Calu3 (cell line): Measurements from ENCODE around the gene RAPSN. TPM values are rescaled to one million over a fixed set of nuclear protein-coding genes. Genes with fewer than 3 reads are reported as not detected.

ENCODE experiments used
- BruUV-seq: library from RNA; stranded (reverse); fragments of 400-500 nt; replicated peaks from 2 replicates; lab custom pipeline; 2021; lab: Mats Ljungman, UMichigan
- CTCF ChIA-PET: fragments of 300-600 bp; sonication (Branson Sonifier 250); formaldehyde crosslinking; loops from one replicate; lab custom pipeline; 2022; ENCODE audit warnings: antibody characterized with exemption; lab: Charles Lee
- DNase-seq: peaks from one replicate; pipeline ENCODE4 v3.0.0; 2022
- H3K27ac Mint-ChIP-seq: one replicate; pipeline ENCODE4 v1.8.0; 2022; ENCODE audit warnings: mixed read lengths; ENCODE audit not compliant: unreplicated experiment
- H3K27me3 Mint-ChIP-seq: one replicate; pipeline ENCODE4 v1.8.0; 2022; ENCODE audit warnings: mixed read lengths; ENCODE audit not compliant: unreplicated experiment
- H3K36me3 Mint-ChIP-seq: one replicate; pipeline ENCODE4 v1.8.0; 2022; ENCODE audit warnings: mild to moderate bottlenecking, moderate library complexity, mixed read lengths; ENCODE audit not compliant: insufficient read depth, unreplicated experiment
- H3K4me1 Mint-ChIP-seq: one replicate; pipeline ENCODE4 v1.8.0; 2022; ENCODE audit warnings: mild to moderate bottlenecking, low read depth, mixed read lengths; ENCODE audit not compliant: unreplicated experiment
- H3K4me3 Mint-ChIP-seq: one replicate; pipeline ENCODE4 v1.8.0; 2022; ENCODE audit warnings: mild to moderate bottlenecking, low read depth, moderate library complexity, mixed read lengths; ENCODE audit not compliant: unreplicated experiment
- H3K9me3 Mint-ChIP-seq: one replicate; pipeline ENCODE4 v1.8.0; 2022; ENCODE audit warnings: low read depth, mixed read lengths; ENCODE audit not compliant: unreplicated experiment
- intact Hi-C: fragments of 100-400 bp; cut with micrococcal nuclease; formaldehyde crosslinking; loops from one replicate; pipeline ENCODE4 v1.10.0; 2022; ENCODE audit not compliant: unreplicated experiment
- total RNA-seq: library from RNA; stranded (reverse); gene quantifications from 2 replicates; pipeline ENCODE4 v1.2.3, GENCODE V29; 2022
- TF ChIP-seq, protein P1 (sequence below): fragments of 200-600 bp; IDR thresholded peaks from one replicate; pipeline ENCODE4 v1.8.0; 2022; ENCODE audit warnings: antibody characterized with exemption; ENCODE audit not compliant: unreplicated experiment

RAPSN gene
- total RNA-seq, 1 experiment from 2014 or later: 1.8 TPM

DNA sequence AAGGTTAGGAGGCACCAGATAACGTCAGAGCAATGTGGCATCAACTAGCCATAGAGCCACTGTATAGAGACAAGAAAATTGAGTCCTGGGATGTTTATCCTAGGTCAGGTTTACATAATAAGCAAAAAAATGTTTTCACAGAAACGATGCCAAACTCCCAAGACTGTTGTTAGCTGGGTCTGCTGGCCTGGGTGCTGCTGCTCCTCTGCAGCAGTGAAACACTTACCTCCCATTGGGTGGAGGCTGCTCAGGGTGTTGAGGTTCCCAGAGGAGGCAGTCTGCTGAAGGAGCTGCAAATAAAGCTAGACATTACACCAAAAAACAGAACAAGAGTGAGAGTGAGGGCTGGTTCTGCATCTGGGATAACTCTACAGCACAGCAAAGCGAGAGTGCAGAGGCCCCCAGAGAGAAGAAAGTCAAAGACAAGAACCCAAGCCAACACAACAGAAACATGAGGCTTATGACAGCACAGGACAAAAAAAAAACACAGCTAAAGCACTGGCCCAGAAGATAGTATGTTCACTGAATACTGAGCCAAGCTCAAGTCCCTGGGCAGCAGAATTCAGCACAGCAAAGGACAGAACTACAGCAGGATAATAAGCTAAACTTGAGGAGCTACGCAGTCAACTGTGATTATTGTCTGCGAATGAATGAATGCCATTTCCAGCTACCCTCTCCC is 29.9 kb upstream of the RAPSN start:
- no TSS peak for BruUV-seq

DNA sequence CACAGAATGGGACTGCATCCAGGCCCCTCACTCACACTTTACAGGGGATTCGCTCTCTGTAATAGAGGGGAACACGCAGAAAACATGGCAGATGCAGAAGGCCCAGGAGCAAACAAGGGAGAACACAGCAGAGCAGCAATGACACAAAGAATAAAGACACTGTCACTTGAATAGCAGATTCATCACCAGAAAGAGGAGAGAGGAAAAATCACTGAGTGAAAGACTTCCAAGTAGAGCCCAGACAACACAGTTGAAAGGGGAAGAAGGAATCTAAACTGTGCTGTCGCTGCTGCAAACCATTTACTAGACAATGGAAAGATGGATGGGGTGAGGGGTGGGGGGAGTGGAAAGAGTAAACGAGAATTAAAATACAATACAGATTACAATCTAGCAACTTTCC is 28.8 kb upstream of the RAPSN start:
- intact Hi-C loops: no loop called here
- TF ChIP-seq, protein P1, sequence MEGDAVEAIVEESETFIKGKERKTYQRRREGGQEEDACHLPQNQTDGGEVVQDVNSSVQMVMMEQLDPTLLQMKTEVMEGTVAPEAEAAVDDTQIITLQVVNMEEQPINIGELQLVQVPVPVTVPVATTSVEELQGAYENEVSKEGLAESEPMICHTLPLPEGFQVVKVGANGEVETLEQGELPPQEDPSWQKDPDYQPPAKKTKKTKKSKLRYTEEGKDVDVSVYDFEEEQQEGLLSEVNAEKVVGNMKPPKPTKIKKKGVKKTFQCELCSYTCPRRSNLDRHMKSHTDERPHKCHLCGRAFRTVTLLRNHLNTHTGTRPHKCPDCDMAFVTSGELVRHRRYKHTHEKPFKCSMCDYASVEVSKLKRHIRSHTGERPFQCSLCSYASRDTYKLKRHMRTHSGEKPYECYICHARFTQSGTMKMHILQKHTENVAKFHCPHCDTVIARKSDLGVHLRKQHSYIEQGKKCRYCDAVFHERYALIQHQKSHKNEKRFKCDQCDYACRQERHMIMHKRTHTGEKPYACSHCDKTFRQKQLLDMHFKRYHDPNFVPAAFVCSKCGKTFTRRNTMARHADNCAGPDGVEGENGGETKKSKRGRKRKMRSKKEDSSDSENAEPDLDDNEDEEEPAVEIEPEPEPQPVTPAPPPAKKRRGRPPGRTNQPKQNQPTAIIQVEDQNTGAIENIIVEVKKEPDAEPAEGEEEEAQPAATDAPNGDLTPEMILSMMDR: no peak
- no peak overlapping the region for H3K4me3 Mint-ChIP-seq
- H3K27ac Mint-ChIP-seq: no peak overlapping the region
- H3K36me3 Mint-ChIP-seq: peaks cover 70% of the 10 kb centered on the region
- no peak for DNase-seq
- H3K4me1 Mint-ChIP-seq: peaks cover 16% of the 10 kb centered on the region
- H3K9me3 Mint-ChIP-seq: no peaks in the 10 kb centered on the region
- no peaks in the 10 kb centered on the region for H3K27me3 Mint-ChIP-seq
- no TSS peak for BruUV-seq
- CTCF ChIA-PET: no interaction called here

More for the DNA sequence above, 29.9 kb upstream of the RAPSN start:
- Mint-ChIP-seq H3K27ac (no peak overlapping the region), H3K4me1 (peaks cover 16% of the 10 kb centered on the region), H3K36me3 (peaks cover 69% of the 10 kb centered on the region), H3K27me3 (no peaks in the 10 kb centered on the region), H3K9me3 (no peaks in the 10 kb centered on the region), H3K4me3 (no peak overlapping the region)
- TF ChIP-seq, protein P1: no peak
- DNase-seq: no peak
- intact Hi-C loops: no loop called here
- CTCF ChIA-PET: interaction anchor here (0.5 to 0.6 kb wide), 2 partner anchors 23 to 24 kb away, joined by 3 to 4 read pairs; no protein-coding TSS in a partner anchor

DNA sequence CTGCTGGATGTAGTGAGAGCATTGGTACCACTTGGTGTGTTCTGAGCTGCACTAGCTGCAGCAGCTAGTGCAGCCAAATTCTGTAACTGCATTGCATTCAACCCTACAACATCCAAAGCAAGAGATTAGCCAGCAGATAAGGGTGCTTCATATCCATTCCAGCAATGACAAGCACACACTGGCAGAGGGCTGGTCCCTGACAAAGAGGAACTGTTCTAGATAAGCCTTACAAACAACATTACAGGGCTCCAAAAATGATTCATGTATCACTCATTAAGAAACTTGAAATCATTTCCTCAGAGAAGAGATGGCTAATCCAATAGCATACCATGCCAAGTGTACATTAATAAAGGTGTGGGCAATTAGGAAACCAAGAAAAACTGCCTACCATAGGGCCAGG is 28.4 kb upstream of the RAPSN start:
- TF ChIP-seq, protein P1: no peak
- no peaks in the 10 kb centered on the region for H3K9me3 Mint-ChIP-seq
- no peak for DNase-seq
- H3K36me3 Mint-ChIP-seq: peaks cover 71% of the 10 kb centered on the region
- no peaks in the 10 kb centered on the region for H3K27me3 Mint-ChIP-seq
- no TSS peak for BruUV-seq
- intact Hi-C loops: no loop called here
- H3K27ac Mint-ChIP-seq: no peak overlapping the region
- H3K4me3 Mint-ChIP-seq: no peak overlapping the region
- peaks cover 16% of the 10 kb centered on the region for H3K4me1 Mint-ChIP-seq
- CTCF ChIA-PET: no interaction called here

DNA sequence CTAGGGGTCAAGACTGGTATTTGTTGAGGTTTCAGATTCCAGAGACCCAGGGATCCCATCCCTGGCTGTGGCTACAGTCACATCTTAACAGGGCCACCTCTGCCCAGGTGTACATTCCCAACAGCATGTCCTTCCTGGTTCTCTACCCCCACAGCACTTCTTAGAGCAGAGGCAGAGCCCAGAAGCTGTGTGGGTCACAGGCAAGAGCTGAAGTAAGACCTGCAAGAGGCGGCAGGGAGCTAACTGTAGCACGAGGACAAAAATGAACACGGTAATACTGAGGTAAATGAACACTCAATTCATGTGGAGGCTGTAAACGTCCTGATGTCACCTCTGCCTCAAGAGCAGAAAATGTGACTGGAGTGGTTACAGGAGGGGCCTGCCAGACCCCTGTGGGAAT is 21.7 kb upstream of the RAPSN start:
- Mint-ChIP-seq H3K27ac (no peak overlapping the region), H3K4me1 (no peaks in the 10 kb centered on the region), H3K27me3 (no peaks in the 10 kb centered on the region), H3K9me3 (no peaks in the 10 kb centered on the region), H3K4me3 (no peak overlapping the region), H3K36me3 (peaks cover 72% of the 10 kb centered on the region)
- intact Hi-C loops: no loop called here
- TF ChIP-seq, protein P1: no peak
- no peak for DNase-seq
- CTCF ChIA-PET: no interaction called here
- BruUV-seq: no TSS peak
